T-helper 17 cell (primary cell): ENCODE measurements around the gene TNS4. TPM values are rescaled to one million over a fixed set of nuclear protein-coding genes. Genes with fewer than 3 reads are reported as not detected.

ENCODE experiments used
- ATAC-seq: fragments of 150-1000 bp; cut with Tn5 transposase; 2 replicates; pipeline ENCODE4 v1.10.0; 2021; ENCODE audit warnings: mild to moderate bottlenecking, moderate library complexity
- DNase-seq, 3 donors: peaks; one replicate each; pipeline versions ENCODE4 v3.0.0 to v3.0.0-alpha.2; 2020 to 2021
- H3K9me3 ChIP-seq: one replicate; pipeline ENCODE4 v1.7.0; 2013; ENCODE audit warnings: low read length, mild to moderate bottlenecking; ENCODE audit not compliant: control insufficient read depth, poor library complexity, severe bottlenecking
- H3K27ac Mint-ChIP-seq: one replicate; pipeline ENCODE4 v1.8.0; 2022; ENCODE audit warnings: mild to moderate bottlenecking, moderate library complexity, mixed read lengths
- H3K27me3 Mint-ChIP-seq: one replicate; pipeline ENCODE4 v1.8.0; 2022; ENCODE audit warnings: mixed read lengths
- H3K36me3 Mint-ChIP-seq: one replicate; pipeline ENCODE4 v1.8.0; 2022; ENCODE audit warnings: low read depth, mixed read lengths
- H3K4me1 Mint-ChIP-seq: one replicate; pipeline ENCODE4 v1.8.0; 2022; ENCODE audit warnings: mild to moderate bottlenecking, mixed read lengths
- H3K4me3 Mint-ChIP-seq: one replicate; pipeline ENCODE4 v1.8.0; 2022; ENCODE audit warnings: mild to moderate bottlenecking, moderate library complexity, mixed read lengths
- total RNA-seq, 4 donors: library from RNA in 2 of 4; stranded (reverse) in 2 of 4; gene quantifications; one replicate each; pipeline ENCODE4 v1.2.3 and lab custom pipeline; 2022 to 2026

TNS4 gene
- total RNA-seq, 2 donors from 2014 or later = 0.77 to 1.7 TPM

GRCh38 chr17:40474419-40475002, 26.9 kb downstream of the TNS4 start:
- Mint-ChIP-seq H3K4me3 (no peak overlapping the region), H3K4me1 (peaks cover 14% of the 10 kb centered on the region)

GRCh38 chr17:40473573-40474365, 27.7 kb downstream of the TNS4 start:
- DNase-seq (no peak), ATAC-seq (no peak)
- no peak overlapping the region for H3K4me3 Mint-ChIP-seq
- H3K4me1 Mint-ChIP-seq = peaks cover 10% of the 10 kb centered on the region
- H3K27ac Mint-ChIP-seq = peak overlapping the region; percentile 53
- H3K27me3 Mint-ChIP-seq = no peaks in the 10 kb centered on the region
- H3K36me3 Mint-ChIP-seq = no peaks in the 10 kb centered on the region
- no peaks in the 10 kb centered on the region for H3K9me3 ChIP-seq

More at GRCh38 chr17:40474419-40475002, 26.9 kb downstream of the TNS4 start:
- Mint-ChIP-seq H3K36me3 (no peaks in the 10 kb centered on the region), H3K27me3 (no peaks in the 10 kb centered on the region), H3K27ac (no peak overlapping the region)
- DNase-seq = no peak
- no peak for ATAC-seq
- no peaks in the 10 kb centered on the region for H3K9me3 ChIP-seq

GRCh38 chr17:40472733-40473452, 28.5 kb downstream of the TNS4 start:
- no peaks in the 10 kb centered on the region for H3K36me3 Mint-ChIP-seq

GRCh38 chr17:40471846-40472732, 29.3 kb downstream of the TNS4 start:
- Mint-ChIP-seq H3K36me3 (no peaks in the 10 kb centered on the region), H3K4me3 (no peak overlapping the region), H3K4me1 (peaks cover 8% of the 10 kb centered on the region), H3K27me3 (no peaks in the 10 kb centered on the region), H3K27ac (no peak overlapping the region)
- no peaks in the 10 kb centered on the region for H3K9me3 ChIP-seq
- DNase-seq = no peak
- no peak for ATAC-seq

More at GRCh38 chr17:40472733-40473452, 28.5 kb downstream of the TNS4 start:
- H3K9me3 ChIP-seq = no peaks in the 10 kb centered on the region
- Mint-ChIP-seq H3K4me1 (peaks cover 9% of the 10 kb centered on the region), H3K4me3 (no peak overlapping the region), H3K27me3 (no peaks in the 10 kb centered on the region), H3K27ac (no peak overlapping the region)
- DNase-seq (no peak), ATAC-seq (no peak)

- H3K4me3 Mint-ChIP-seq = no peak overlapping the region
- H3K9me3 ChIP-seq = no peaks in the 10 kb centered on the region
- H3K27me3 Mint-ChIP-seq = no peaks in the 10 kb centered on the region
- DNase-seq (no peak), ATAC-seq (no peak)
- H3K36me3 Mint-ChIP-seq = no peaks in the 10 kb centered on the region
- no peak overlapping the region for H3K27ac Mint-ChIP-seq
- H3K4me1 Mint-ChIP-seq = peaks cover 8% of the 10 kb centered on the region
Observed at GRCh38 chr17:40470932-40471828, 30.2 kb downstream of the TNS4 start.

- Mint-ChIP-seq H3K4me1 (peaks cover 11% of the 10 kb centered on the region), H3K4me3 (no peak overlapping the region), H3K27me3 (no peaks in the 10 kb centered on the region), H3K36me3 (no peaks in the 10 kb centered on the region), H3K27ac (no peak overlapping the region)
- H3K9me3 ChIP-seq = no peaks in the 10 kb centered on the region
- no peak for ATAC-seq
- no peak for DNase-seq
Observed at GRCh38 chr17:40469805-40470675, 31.4 kb downstream of the TNS4 start.

- Mint-ChIP-seq H3K4me3 (no peak overlapping the region), H3K27ac (peak overlapping the region; percentile 45), H3K36me3 (no peaks in the 10 kb centered on the region), H3K4me1 (peaks cover 11% of the 10 kb centered on the region), H3K27me3 (no peaks in the 10 kb centered on the region)
- DNase-seq = no peak
- no peak for ATAC-seq
- no peaks in the 10 kb centered on the region for H3K9me3 ChIP-seq
Observed at GRCh38 chr17:40468560-40468959, 32.9 kb downstream of the TNS4 start.

GRCh38 chr17:40467281-40467867, 34.0 kb downstream of the TNS4 start:
- no peak for ATAC-seq
- Mint-ChIP-seq H3K4me1 (peaks cover 8% of the 10 kb centered on the region), H3K4me3 (no peak overlapping the region), H3K27me3 (no peaks in the 10 kb centered on the region), H3K27ac (no peak overlapping the region), H3K36me3 (no peaks in the 10 kb centered on the region)
- no peak for DNase-seq
- H3K9me3 ChIP-seq = no peaks in the 10 kb centered on the region

GRCh38 chr17:40466298-40466971, 35.0 kb downstream of the TNS4 start:
- Mint-ChIP-seq H3K27me3 (no peaks in the 10 kb centered on the region), H3K4me3 (no peak overlapping the region), H3K27ac (no peak overlapping the region), H3K36me3 (no peaks in the 10 kb centered on the region), H3K4me1 (peaks cover 5% of the 10 kb centered on the region)
- DNase-seq (no peak), ATAC-seq (no peak)
- H3K9me3 ChIP-seq = no peaks in the 10 kb centered on the region

GRCh38 chr17:40464392-40464855, 37.0 kb downstream of the TNS4 start:
- no peaks in the 10 kb centered on the region for H3K9me3 ChIP-seq
- Mint-ChIP-seq H3K27ac (no peak overlapping the region), H3K36me3 (no peaks in the 10 kb centered on the region), H3K4me3 (no peak overlapping the region), H3K4me1 (peaks cover 3% of the 10 kb centered on the region), H3K27me3 (no peaks in the 10 kb centered on the region)
- ATAC-seq (no peak), DNase-seq (no peak)

GRCh38 chr17:40463122-40463550, 38.3 kb downstream of the TNS4 start:
- peaks cover 8% of the 10 kb centered on the region for H3K4me1 Mint-ChIP-seq
- H3K4me3 Mint-ChIP-seq = no peak overlapping the region
- H3K27me3 Mint-ChIP-seq = no peaks in the 10 kb centered on the region
- H3K36me3 Mint-ChIP-seq = no peaks in the 10 kb centered on the region
- DNase-seq (no peak), ATAC-seq (no peak)
- H3K9me3 ChIP-seq = no peaks in the 10 kb centered on the region
- H3K27ac Mint-ChIP-seq = no peak overlapping the region
